ENCODE data around the gene SYS1. TPM values are rescaled to one million over a fixed set of nuclear protein-coding genes. Genes with fewer than 3 reads are reported as not detected.

The SYS1 gene
- total RNA-seq, 2 experiments from 2014 or later, result 94.8 to 107 TPM

- H3K27me3 Mint-ChIP-seq, result no peaks in the 10 kb centered on the region
- peaks cover 23% of the 10 kb centered on the region for H3K4me1 ChIP-seq (ENCODE audit: insufficient read depth, low read length)
- peaks cover 5% of the 10 kb centered on the region for H3K4me1 Mint-ChIP-seq (ENCODE audit: low read depth)
- POLR2A ChIA-PET, result interaction anchor here (0.6 to 1.2 kb wide), 3 partner anchors 8 to 524 kb away, joined by 3 read pairs; partner anchors contain the start of gene SYS1
- H3K9me3 Mint-ChIP-seq, result no peaks in the 10 kb centered on the region
- no peaks in the 10 kb centered on the region for H3K27me3 ChIP-seq (ENCODE audit: control insufficient read depth in 1 of 2, insufficient read depth in 2 of 2, low read length in 2 of 2)
- no peaks in the 10 kb centered on the region for H3K36me3 Mint-ChIP-seq (ENCODE audit: low read depth)
- no peak overlapping the region for H3K27ac Mint-ChIP-seq
- no peak overlapping the region for H3K27ac ChIP-seq (ENCODE audit: low read depth in 1 of 2, low read length in 2 of 2)
- ATAC-seq (ENCODE audit: poor library complexity) (no peak), DNase-seq (peak in 1 of 14 experiments; percentile 24)
- no peaks in the 10 kb centered on the region for H3K36me3 ChIP-seq (ENCODE audit: insufficient read depth, low read length)
- CTCF ChIA-PET, result interaction anchor here (1.3 to 1.4 kb wide), 2 partner anchors 18 to 61 kb away, joined by 3 read pairs; partner anchors contain the start of gene PIGT
- intact Hi-C loops (cut with DNase I, micrococcal nuclease), result no loop called here
- no peak for TF ChIP-seq CTCF (IDR thresholded peaks at IDR 0.05)
- no peak overlapping the region for H3K4me3 ChIP-seq (ENCODE audit: low read length)
- no peak overlapping the region for H3K4me3 Mint-ChIP-seq
- no peaks in the 10 kb centered on the region for H3K9me3 ChIP-seq (ENCODE audit: control insufficient read depth in 1 of 2, insufficient read depth in 1 of 2, low read length in 2 of 2)
Observed at GRCh38 chr20:45355209-45356084, 7.5 kb upstream of the SYS1 start.

GRCh38 chr20:45358282-45359068 lies 4.5 kb upstream of the SYS1 start:
- no peak overlapping the region for H3K4me3 Mint-ChIP-seq
- peak in 2 of 14 experiments; percentile 35 to 41 for DNase-seq
- peaks cover 11% of the 10 kb centered on the region for H3K4me1 Mint-ChIP-seq (ENCODE audit: low read depth)
- no peak overlapping the region for H3K27ac Mint-ChIP-seq
- no peaks in the 10 kb centered on the region for H3K27me3 Mint-ChIP-seq
- Histone ChIP-seq H3K4me1 (ENCODE audit: insufficient read depth, low read length) (peaks cover 31% of the 10 kb centered on the region), H3K4me3 (ENCODE audit: low read length) (no peak overlapping the region), H3K27ac (ENCODE audit: low read depth in 1 of 2, low read length in 2 of 2) (no peak overlapping the region), H3K9me3 (ENCODE audit: control insufficient read depth in 1 of 2, insufficient read depth in 1 of 2, low read length in 2 of 2) (no peaks in the 10 kb centered on the region), H3K27me3 (ENCODE audit: control insufficient read depth in 1 of 2, insufficient read depth in 2 of 2, low read length in 2 of 2) (no peaks in the 10 kb centered on the region), H3K36me3 (ENCODE audit: insufficient read depth, low read length) (no peaks in the 10 kb centered on the region)
- intact Hi-C loops (cut with DNase I, micrococcal nuclease), result no loop called here
- ATAC-seq (ENCODE audit: poor library complexity), result no peak
- no peaks in the 10 kb centered on the region for H3K9me3 Mint-ChIP-seq
- H3K36me3 Mint-ChIP-seq (ENCODE audit: low read depth), result no peaks in the 10 kb centered on the region
- CTCF ChIA-PET, result interaction anchor here (1.3 to 5.7 kb wide), 4 partner anchors 15 to 78 kb away, joined by 4 to 116 read pairs (median 6); no protein-coding TSS in a partner anchor
- TF ChIP-seq CTCF (IDR thresholded peaks at IDR 0.05), result no peak
- POLR2A ChIA-PET, result no interaction called here

GRCh38 chr20:45359069-45359405 lies 3.9 kb upstream of the SYS1 start:
- ATAC-seq (ENCODE audit: poor library complexity) (no peak), DNase-seq (no peak)
- no peak overlapping the region for H3K27ac ChIP-seq (ENCODE audit: low read depth in 1 of 2, low read length in 2 of 2)
- Mint-ChIP-seq H3K4me3 (no peak overlapping the region), H3K27me3 (no peaks in the 10 kb centered on the region), H3K4me1 (ENCODE audit: low read depth) (peaks cover 17% of the 10 kb centered on the region), H3K27ac (no peak overlapping the region), H3K9me3 (no peaks in the 10 kb centered on the region), H3K36me3 (ENCODE audit: low read depth) (peaks cover 6% of the 10 kb centered on the region)
- no peaks in the 10 kb centered on the region for H3K36me3 ChIP-seq (ENCODE audit: insufficient read depth, low read length)
- H3K4me1 ChIP-seq (ENCODE audit: insufficient read depth, low read length), result peaks cover 37% of the 10 kb centered on the region
- ChIA-PET CTCF (interaction anchor here (1.4 to 5.7 kb wide), 2 partner anchors 15 to 78 kb away, joined by 5 to 116 read pairs; no protein-coding TSS in a partner anchor), POLR2A (no interaction called here)
- H3K27me3 ChIP-seq (ENCODE audit: control insufficient read depth in 1 of 2, insufficient read depth in 2 of 2, low read length in 2 of 2), result no peaks in the 10 kb centered on the region
- TF ChIP-seq CTCF (IDR thresholded peaks at IDR 0.05), result no peak
- no peaks in the 10 kb centered on the region for H3K9me3 ChIP-seq (ENCODE audit: control insufficient read depth in 1 of 2, insufficient read depth in 1 of 2, low read length in 2 of 2)
- no peak overlapping the region for H3K4me3 ChIP-seq (ENCODE audit: low read length)
- intact Hi-C loops (cut with DNase I, micrococcal nuclease), result no loop called here

All from CD4-positive, alpha-beta T cell (primary cell).